Peyer's patch (tissue), 4 donors: ENCODE results near the gene HSPB7.

Experiments used
- CTCF ChIP-seq, 6 experiments: fragments of 450-650 bp in 4 of 6; fragments of 200-600 bp in 2 of 6; sonication (generic) in 1 of 6; IDR thresholded peaks; one replicate each; pipeline ENCODE4 v1.5.1; 2017 to 2019; ENCODE audit warnings: antibody characterized with exemption in 6 of 6, mild to moderate bottlenecking in 3 of 6, moderate library complexity in 1 of 6
- POLR2A ChIP-seq, 2 donors: fragments of 450-650 bp; IDR thresholded peaks; one replicate each; pipeline ENCODE4 v1.5.1; 2017; ENCODE audit warnings: antibody characterized with exemption in 2 of 2, mild to moderate bottlenecking in 2 of 2, moderate library complexity in 2 of 2

GRCh38 chr1:16023050-16023653, 5.3 kb upstream of the HSPB7 start:
- TF ChIP-seq CTCF (IDR thresholded peaks at IDR 0.05) (no peak), POLR2A (IDR thresholded peaks at IDR 0.05) (no peak)
